HG02973 (cell line): ENCODE data around the gene RAPGEF6.
"Not testable (repeated sequence)": the region's sequence is repeated elsewhere in the genome, so short reads cannot be mapped to it uniquely, and the experiment has no call there.

Source experiments
- ATAC-seq: cut with Tn5 transposase; IDR thresholded peaks from one replicate; pipeline ENCODE4 v1.9.1; 2021; ENCODE audit warnings: moderate library complexity; ENCODE audit not compliant: unreplicated experiment

Gene RAPGEF6

DNA sequence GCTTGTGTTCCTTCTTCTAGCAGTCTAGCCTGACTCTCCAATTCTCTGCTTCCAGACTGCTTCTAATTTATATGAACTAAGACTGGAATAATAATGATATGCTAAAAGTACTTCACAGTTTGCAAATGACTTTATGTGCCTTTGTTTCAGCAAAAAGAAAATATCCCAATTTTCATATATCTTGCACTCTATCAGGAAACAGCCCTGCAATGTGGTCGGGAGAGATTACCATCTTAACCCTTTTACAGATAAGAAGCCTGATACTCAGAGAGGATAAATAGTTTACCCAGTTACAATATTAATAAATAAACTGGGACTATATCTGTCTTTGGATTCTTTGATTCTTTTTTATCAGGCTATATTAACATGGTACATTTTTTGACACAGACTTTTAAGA, 245.2 kb downstream of the RAPGEF6 start:
- ATAC-seq, result no peak

DNA sequence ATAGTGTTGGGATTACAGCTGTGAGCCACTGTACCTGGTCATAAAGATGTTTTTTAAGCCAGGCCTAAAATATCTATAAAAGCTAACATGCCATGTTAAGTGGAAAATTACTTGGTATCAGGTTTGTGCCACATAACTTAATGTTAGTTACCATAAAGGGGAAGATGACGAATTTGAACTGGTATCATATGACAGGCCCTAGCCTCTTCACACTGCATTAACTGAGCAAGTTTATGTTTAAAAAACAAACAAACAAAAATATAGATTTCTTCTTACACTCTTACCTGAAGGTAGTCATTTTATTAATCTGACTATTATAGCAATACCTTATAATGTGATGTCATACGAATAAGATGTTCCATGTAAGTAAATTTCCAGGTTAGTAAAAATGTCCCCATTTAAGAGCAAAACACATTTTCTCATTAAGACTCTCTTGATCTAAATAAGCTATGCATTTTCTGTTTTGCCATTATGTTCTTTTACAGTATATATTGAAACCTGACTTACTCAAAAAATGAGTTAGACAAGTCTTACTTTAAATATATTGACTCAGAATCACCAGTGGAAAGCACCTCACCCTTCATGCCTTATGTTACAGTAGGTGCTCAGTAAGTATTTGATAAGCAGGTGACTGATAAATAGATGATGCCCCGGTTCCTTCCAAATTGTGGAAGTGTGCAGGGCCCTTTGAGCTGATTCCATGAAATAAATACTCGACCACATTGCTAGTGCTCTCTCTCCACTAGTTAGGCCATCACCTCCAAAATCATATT, 245.7 kb downstream of the RAPGEF6 start:
- ATAC-seq, result peak; percentile 36

DNA sequence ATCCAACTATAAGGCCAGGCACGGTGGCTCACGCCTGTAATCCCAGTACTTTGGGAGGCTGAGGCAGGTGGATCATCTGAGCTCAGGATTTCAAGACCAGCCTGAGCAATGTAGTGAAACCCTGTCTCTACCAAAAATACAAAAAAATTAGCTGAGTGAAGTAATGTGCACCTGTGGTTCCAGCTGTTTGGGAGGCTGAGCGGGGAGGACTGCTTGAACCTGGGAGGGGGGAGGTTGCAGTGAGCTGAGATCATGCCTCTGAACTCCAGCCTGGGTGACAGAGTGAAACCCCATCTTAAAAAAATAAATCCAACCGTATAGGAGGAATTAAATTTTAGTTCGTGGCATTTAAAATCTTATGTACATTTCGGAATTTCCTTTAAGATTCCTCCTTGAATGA, 247.8 kb downstream of the RAPGEF6 start:
- ATAC-seq, result no peak

DNA sequence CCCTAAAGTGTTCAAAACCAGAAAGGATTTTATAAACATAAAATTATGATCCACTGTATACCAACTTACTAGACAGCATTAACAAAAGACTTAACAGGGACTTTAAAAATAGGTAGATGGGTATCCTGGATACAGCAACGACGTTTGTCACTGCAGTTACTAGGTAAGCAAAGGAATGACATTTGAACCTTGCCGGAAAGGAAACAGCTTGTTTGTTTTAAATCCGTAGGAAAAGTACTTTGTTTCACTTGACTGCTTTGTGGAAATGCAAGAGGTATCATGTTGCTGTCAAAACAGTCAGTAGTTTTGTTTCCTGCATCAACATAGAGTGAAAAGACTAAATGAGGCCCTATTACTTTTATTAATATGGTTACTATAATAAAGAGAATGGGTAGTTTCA, 248.2 kb downstream of the RAPGEF6 start:
- no peak for ATAC-seq

DNA sequence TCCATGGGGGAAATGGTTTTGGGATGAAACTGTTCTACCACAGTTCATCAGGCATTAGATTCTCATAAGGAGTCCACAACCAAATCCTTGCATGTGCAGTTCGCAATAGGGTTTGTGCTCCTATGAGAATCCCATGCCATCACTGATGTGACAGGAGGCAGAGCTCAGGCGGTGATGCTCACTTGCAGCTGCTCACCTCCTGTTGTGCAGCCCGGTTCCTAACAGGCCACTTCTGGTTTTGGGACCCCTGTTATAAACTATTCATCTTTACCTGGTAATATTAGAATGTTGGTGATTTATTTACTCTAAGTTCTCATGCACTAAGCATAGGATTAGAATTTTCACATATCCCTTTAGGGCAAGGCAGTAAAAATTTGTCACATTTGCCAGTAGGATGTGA, 248.9 kb downstream of the RAPGEF6 start:
- no peak for ATAC-seq

DNA sequence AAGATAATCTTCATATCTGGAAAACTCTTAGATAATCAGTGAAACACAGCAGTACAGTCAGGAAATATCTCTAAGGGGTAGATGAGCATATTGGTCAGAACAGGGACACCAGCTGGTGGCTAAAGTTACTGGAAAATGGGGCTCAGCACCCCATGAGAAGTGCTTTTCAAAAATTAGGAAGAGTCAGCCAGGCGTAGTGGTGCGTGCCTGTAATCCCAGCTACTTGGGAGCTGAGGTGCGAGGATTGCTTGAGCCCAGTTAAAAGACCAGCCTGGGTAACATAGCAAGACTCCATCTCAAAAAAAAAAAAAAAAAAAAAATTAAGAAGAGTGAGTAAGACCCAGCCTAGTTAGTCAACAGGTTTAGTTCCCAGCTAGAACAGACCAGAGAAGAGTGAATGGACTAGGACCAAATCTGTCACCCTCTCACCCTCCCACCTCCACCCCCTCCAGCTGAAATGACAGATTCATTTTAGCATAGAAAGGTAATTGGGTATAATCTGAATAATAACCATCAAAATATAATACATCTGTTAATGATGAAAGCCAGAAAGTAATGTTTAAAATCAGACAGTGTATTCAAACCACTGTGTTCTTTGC, 250.3 kb downstream of the RAPGEF6 start:
- no peak for ATAC-seq

DNA sequence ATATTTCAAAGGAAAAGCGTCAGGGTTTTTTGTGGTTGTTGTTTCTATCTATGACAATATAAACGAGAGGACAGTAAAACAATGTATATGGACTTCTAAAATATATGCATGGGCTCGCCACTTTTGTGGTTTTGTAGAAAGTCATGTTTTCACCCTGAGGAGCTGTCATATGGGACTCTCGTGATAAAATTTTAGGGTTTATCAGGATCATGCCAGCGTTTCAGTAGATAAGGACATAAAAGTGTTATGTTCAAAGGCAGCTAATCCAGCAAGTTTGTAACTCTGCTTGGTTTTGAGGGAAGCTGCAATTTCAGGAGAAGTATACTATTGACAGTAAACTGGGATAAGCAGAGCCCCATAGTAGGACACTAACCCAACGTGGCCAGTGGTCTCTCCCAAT, 250.9 kb downstream of the RAPGEF6 start:
- ATAC-seq, result no peak

DNA sequence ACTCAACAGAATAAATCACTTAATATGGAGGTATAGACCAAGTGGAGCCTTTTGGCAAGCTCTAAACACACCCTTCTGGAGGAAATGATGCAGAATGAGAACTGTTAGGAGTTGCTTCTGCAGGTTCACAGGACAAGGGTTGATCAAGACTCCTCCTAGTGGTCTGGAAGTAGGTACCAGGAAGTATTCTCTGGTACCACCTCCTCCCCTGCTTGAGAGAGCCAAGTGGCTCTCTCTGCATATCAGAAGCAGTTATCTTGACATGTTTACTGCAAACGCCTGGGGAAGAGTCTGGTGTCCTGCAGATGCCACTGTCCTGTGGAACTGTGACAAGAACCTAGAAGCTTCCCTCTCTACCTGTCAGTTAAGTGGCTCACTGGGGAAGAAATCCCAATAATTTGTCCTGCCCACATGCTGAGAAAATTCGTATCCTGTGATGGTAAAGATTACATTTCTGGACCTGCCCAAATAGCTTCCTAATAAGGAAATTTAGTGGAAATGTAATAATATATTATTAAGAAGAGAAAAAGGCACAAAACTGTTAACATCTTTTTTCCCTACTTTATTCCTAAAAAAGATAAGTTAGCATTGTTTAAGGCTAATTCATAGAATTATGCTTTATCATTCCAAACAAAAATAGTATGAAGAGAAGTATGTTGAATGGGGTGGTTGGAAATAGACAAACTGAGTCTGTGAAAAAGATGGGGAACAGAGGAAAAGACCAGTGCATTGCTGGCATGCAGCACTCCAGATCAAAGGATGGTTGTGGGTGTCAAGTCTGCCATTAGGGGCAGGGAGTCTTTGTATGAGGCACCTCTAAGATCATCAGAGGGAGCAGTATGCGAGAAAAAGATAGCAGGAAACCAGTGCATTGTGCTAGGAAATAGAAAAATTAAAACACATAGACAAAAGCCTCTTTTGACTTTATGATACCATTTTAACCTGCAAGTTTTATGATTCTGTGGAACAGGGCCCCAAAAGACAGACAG, 252.3 kb downstream of the RAPGEF6 start:
- ATAC-seq, result peak; percentile 51

DNA sequence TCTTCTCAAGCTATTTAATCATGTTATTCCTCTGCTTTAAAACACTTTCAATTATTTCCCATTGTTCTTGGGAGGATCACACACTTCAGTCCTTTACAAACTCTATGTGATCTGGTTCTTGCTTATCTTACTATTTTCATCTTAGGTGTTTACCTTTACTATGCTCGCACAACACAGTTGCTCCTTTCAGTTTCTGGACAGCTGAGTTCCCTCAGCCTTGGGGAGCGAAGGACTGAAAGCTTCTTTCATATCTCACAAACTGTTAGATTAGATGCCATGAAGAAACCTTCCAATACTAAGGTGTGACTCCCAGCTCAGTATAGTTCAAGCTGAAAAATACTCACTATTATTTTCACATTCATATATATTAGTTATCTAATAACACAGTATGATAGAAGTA, 253.3 kb downstream of the RAPGEF6 start:
- ATAC-seq, result peak; percentile 60

DNA sequence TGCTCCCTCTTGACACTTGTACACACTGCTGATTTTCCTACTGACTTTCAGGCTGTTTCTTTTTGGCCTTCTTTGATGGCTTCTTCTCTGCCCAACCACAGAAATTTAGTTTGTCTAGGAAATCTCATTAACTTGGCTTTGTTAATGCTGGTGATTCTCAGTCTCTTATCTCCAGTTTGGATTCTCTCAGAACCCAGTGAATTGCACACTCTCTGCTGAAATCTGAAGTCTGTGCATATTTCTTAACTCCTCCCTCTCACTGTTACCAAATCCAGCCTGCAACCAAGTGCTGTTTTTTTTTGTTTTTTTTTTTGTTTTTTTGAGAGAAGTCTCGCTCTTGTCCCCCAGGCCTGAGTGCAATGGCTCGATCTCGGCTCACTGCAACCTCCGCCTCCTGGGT, 254.0 kb downstream of the RAPGEF6 start:
- no peak for ATAC-seq

DNA sequence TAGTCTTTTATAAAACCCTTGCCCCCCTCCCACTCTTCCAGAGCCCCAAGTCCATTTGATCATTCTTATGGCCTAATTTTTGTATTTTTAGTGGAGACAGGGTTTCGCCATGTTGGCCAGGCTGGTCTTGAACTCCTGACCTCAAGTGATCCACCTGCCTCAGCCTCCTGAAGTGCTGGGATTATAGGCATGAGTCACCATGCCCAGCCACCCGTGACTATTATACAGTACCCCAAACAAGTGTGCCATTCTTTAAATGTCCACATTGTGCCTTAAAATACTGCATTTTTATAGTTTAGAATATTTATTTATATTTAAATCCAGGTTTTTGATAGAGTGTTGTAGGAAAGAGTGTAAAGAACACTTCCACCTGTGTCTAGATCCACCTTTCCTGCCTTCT, 254.8 kb downstream of the RAPGEF6 start:
- ATAC-seq, result not testable (repeated sequence)

DNA sequence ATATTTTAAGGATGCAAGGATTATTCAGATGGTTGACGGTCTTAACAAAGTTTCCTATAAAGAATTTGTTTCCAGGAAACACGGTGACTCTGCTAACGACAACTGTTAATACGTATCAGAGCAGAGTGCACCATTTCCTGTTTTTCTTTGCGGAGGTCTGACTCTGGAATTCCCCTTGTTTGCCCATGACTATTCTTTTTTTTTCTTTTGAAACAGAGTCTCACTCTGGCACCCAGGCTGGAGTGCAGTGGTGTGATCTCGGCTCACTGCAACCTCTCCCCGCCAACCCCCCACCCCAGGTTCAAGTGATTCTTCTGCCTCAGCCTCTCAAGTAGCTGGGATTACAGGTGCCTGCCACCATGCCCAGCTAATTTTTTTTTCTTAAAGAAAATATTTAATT, 255.3 kb downstream of the RAPGEF6 start:
- ATAC-seq, result peak; percentile 37

DNA sequence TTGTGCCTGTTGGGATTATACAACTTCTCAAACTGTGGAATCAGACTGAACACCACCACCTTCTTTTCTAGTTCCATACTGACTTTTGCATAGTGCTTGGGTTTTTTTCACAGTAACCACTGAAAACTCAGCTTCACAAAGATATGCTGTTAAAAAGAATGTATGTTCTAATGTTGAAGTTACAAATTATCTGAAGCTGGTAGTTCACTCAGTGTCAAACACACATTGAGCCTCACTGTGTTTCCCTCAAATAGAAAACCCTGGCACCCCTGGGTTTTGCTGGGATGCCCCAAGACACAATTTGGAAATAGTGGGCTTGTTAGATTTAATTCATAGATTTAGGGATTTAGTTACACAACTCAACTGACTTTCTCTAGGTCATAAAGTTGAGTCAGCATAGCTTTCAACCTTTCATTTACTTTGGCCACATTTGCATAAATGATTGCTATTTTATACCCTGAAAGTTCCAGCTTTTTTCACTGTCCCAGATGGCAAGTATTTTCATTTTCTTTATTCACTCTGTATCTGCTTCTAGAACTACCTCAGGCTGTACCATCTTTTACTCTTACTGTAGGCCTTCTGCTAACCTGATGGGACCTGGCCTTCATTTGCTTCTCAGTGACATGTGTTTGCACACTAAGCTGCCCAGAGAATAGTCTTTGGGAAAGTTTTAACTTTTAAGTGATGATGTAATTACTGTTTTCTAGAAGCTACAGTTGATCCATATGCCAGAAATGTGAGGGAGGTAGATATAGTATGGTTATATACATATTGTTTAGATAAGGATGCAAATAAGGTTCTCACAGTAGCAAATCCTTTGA, 256.1 kb downstream of the RAPGEF6 start:
- ATAC-seq, result no peak

DNA sequence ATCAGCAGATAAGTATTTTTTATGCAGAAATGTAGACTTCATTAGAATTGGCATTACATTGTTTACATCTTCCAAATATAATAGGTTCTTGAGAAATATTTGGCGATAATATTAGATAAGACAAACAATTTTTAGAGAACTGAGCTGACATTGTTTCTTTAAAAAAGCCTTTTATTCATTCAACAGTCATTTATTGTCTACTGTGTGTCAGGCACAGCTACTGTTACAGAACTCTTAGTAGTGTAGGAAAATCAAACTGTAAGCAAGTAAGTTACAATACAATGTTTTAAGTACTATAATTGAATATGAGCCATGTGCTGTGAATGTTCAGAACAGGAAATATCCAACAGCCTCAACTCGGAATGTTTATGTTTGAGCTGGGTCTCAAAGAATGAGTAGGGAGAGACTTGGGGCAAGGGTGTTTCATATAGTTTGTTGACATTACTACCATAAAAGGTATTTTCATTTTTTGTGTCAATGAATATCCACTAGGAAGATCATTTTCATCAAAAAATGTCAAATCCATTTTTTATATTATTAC, 257.2 kb downstream of the RAPGEF6 start:
- ATAC-seq, result no peak

DNA sequence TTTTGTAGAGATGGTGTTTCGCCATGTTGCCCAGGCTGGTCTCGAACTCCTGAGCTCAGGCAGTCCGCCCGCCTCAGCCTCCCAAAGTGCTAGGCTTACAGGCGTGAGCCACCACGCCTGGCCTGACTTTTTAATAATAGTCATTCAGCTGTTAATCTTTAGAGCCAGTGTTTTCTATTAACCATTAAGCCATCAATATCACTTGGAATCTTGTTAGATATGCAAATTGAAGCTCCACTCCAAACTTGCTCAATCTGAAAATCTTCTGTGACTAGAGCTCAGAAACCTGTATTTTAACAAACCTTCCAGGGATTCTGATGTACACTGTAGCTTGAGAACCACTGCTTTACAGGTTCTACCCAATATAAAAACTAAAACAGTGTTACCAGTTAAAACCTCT, 257.7 kb downstream of the RAPGEF6 start:
- ATAC-seq, result no peak

DNA sequence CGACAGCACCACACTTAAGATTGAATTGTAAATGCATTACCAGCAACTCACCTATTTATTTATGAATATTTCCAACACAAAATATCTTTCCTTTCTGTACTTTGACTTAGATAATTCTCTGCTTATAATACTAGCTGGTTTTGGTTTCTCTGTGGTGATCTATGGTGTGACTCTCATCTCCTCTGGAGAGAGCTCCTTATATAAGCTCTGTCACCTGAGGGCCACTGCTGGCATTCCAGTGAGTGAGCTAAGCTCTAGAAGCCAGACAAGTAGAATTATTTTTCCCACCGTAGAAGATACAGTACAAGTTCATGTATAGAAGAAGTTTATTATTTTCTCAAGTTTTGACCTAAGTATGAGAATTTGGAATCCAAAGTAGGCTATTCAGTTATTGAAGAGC, 259.7 kb downstream of the RAPGEF6 start:
- ATAC-seq, result peak; percentile 33
